Upper lobe of left lung (tissue), 6 donors: Measurements from ENCODE around the gene ALPG. TPM values are rescaled to one million over a fixed set of nuclear protein-coding genes. Genes with fewer than 3 reads are reported as not detected.
"Not testable (repeated sequence)": the region's sequence is repeated elsewhere in the genome, so short reads cannot be mapped to it uniquely, and the experiment has no call there.

Source experiments
- ATAC-seq, 2 donors: fragments of 200-7000 bp; cut with Tn5 transposase; one replicate each; pipeline ENCODE4 v1.9.1; 2022; ENCODE audit warnings: mild to moderate bottlenecking in 2 of 2, moderate library complexity in 2 of 2; ENCODE audit not compliant: low FRiP score in 2 of 2
- DNase-seq, 2 donors: peaks; one replicate each; pipeline ENCODE4 v3.0.0-alpha.2; 2019 to 2020
- H3K27ac ChIP-seq, 4 donors: fragments of 200-600 bp; sonication (generic); one replicate each; pipeline ENCODE4 v1.5.1; 2016 to 2019
- H3K27me3 ChIP-seq, 4 donors: fragments of 200-600 bp; sonication (generic); one replicate each; pipeline ENCODE4 v1.5.1; 2017 to 2019
- H3K36me3 ChIP-seq, 4 donors: fragments of 200-600 bp; sonication (generic); one replicate each; pipeline ENCODE4 v1.5.1; 2016 to 2019
- H3K4me1 ChIP-seq, 4 donors: fragments of 200-600 bp; sonication (generic); one replicate each; pipeline ENCODE4 v1.5.1; 2018 to 2019
- H3K4me3 ChIP-seq, 4 donors: fragments of 200-600 bp; sonication (generic); one replicate each; pipeline ENCODE4 v1.5.1; 2017 to 2019; ENCODE audit warnings: mild to moderate bottlenecking in 2 of 4, moderate library complexity in 1 of 4
- H3K9me3 ChIP-seq, 4 donors: fragments of 200-600 bp; sonication (generic); one replicate each; pipeline ENCODE4 v1.5.1; 2018 to 2019
- EP300 ChIP-seq, 4 donors: sonication (generic); formaldehyde crosslinking; IDR thresholded peaks; one replicate each; pipeline ENCODE4 v1.5.1; 2017; ENCODE audit warnings: antibody characterized with exemption in 4 of 4, control low read depth in 2 of 4
- POLR2A ChIP-seq, 4 donors: fragments of 450-650 bp; IDR thresholded peaks; one replicate each; pipeline ENCODE4 v1.5.1; 2016 to 2017; ENCODE audit warnings: antibody characterized with exemption in 4 of 4, mild to moderate bottlenecking in 2 of 4
- POLR2AphosphoS5 ChIP-seq, 2 donors: sonication (generic); formaldehyde crosslinking; IDR thresholded peaks; one replicate each; pipeline ENCODE4 v1.5.1; 2017; ENCODE audit warnings: antibody characterized with exemption in 2 of 2
- WGBS, 2 donors: methylation state at CpG; one replicate each; pipeline ENCODE4 v1.1.5; 2017 to 2018; 5-methylcytosine and 5-hydroxymethylcytosine counted together
- total RNA-seq, 6 donors: library from RNA; depleted of rRNA in 4 of 6; stranded (reverse); fragments of >200 nt in 4 of 6; gene quantifications; one replicate each; pipeline versions ENCODE4 v1.1.0 to v1.2.1, GENCODE V29; 2016 to 2021
- TF ChIP-seq, protein P1 (sequence below), 6 experiments: fragments of 450-650 bp in 4 of 6; fragments of 200-600 bp in 2 of 6; sonication (generic) in 2 of 6; IDR thresholded peaks; one replicate each; pipeline ENCODE4 v1.5.1; 2016 to 2019; ENCODE audit warnings: antibody characterized with exemption in 6 of 6
- donor health status: DM: no; HTN: no; CAD: no; lungs with moderate emphysema.
- donor health status: DM: no; HTN: yes; CAD: no; lungs with severe emphysema.

Gene ALPG
- total RNA-seq, 6 donors from 2014 or later, result 0.91 to 2.3 (median 1.4) TPM; not detected in 2

GRCh38 chr2:232388324-232388891 lies 18.2 kb upstream of the ALPG start:
- no peaks in the 10 kb centered on the region for H3K9me3 ChIP-seq
- peaks cover 3 to 30% (median 10%) of the 10 kb centered on the region in 4 donors for H3K4me1 ChIP-seq
- 47 to 63% methylated on average over 11 to 20 of the region's 42 CpGs for WGBS, 2 donors
- peaks cover 0 to 18% (median 5%) of the 10 kb centered on the region in 4 donors for H3K27me3 ChIP-seq
- TF ChIP-seq, protein P1, sequence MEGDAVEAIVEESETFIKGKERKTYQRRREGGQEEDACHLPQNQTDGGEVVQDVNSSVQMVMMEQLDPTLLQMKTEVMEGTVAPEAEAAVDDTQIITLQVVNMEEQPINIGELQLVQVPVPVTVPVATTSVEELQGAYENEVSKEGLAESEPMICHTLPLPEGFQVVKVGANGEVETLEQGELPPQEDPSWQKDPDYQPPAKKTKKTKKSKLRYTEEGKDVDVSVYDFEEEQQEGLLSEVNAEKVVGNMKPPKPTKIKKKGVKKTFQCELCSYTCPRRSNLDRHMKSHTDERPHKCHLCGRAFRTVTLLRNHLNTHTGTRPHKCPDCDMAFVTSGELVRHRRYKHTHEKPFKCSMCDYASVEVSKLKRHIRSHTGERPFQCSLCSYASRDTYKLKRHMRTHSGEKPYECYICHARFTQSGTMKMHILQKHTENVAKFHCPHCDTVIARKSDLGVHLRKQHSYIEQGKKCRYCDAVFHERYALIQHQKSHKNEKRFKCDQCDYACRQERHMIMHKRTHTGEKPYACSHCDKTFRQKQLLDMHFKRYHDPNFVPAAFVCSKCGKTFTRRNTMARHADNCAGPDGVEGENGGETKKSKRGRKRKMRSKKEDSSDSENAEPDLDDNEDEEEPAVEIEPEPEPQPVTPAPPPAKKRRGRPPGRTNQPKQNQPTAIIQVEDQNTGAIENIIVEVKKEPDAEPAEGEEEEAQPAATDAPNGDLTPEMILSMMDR (IDR thresholded peaks at IDR 0.05), result no peak
- TF ChIP-seq POLR2A (IDR thresholded peaks at IDR 0.05), result no peak
- TF ChIP-seq POLR2AphosphoS5 (IDR thresholded peaks at IDR 0.05), result no peak
- TF ChIP-seq EP300 (IDR thresholded peaks at IDR 0.05), result no peak
- peak overlapping the region in 3 of 4 donors; percentile 9 to 39 (median 39) for H3K4me3 ChIP-seq
- H3K36me3 ChIP-seq, result no peaks in the 10 kb centered on the region
- DNase-seq (peak in 1 of 2 donors; percentile 72), ATAC-seq (peak in 1 of 2 donors; percentile 15)
- peak overlapping the region; percentile 47 to 85 (median 66) for H3K27ac ChIP-seq

GRCh38 chr2:232389327-232389726 lies 17.3 kb upstream of the ALPG start:
- Histone ChIP-seq H3K27me3 (peaks cover 0 to 18% (median 5%) of the 10 kb centered on the region in 4 donors), H3K27ac (no peak overlapping the region)
- TF ChIP-seq, protein P1 (IDR thresholded peaks at IDR 0.05), result no peak
- TF ChIP-seq POLR2AphosphoS5 (IDR thresholded peaks at IDR 0.05) (no peak), POLR2A (IDR thresholded peaks at IDR 0.05) (no peak), EP300 (IDR thresholded peaks at IDR 0.05) (no peak)

GRCh38 chr2:232390661-232391060 lies 16.0 kb upstream of the ALPG start:
- Histone ChIP-seq H3K9me3 (no peaks in the 10 kb centered on the region), H3K4me1 (peaks cover 3 to 25% (median 10%) of the 10 kb centered on the region in 4 donors), H3K36me3 (no peaks in the 10 kb centered on the region), H3K27ac (no peak overlapping the region), H3K27me3 (peaks cover 0 to 18% (median 5%) of the 10 kb centered on the region in 4 donors), H3K4me3 (no peak overlapping the region)
- TF ChIP-seq POLR2AphosphoS5 (IDR thresholded peaks at IDR 0.05) (no peak), EP300 (IDR thresholded peaks at IDR 0.05) (no peak), POLR2A (IDR thresholded peaks at IDR 0.05) (no peak)
- TF ChIP-seq, protein P1 (IDR thresholded peaks at IDR 0.05), result no peak
- ATAC-seq, result no peak
- DNase-seq, result no peak
- WGBS, 2 donors, result 17 to 29% methylated on average over 3 of the region's 3 CpGs

More at GRCh38 chr2:232389327-232389726, 17.3 kb upstream of the ALPG start:
- Histone ChIP-seq H3K36me3 (no peaks in the 10 kb centered on the region), H3K9me3 (no peaks in the 10 kb centered on the region), H3K4me1 (peaks cover 3 to 30% (median 10%) of the 10 kb centered on the region in 4 donors), H3K4me3 (no peak overlapping the region)
- DNase-seq, result no peak
- ATAC-seq, result no peak
- 50 to 70% methylated on average over 6 of the region's 6 CpGs for WGBS, 2 donors

- peaks cover 0 to 3% (median 0%) of the 10 kb centered on the region in 4 donors for H3K27me3 ChIP-seq
- no peak overlapping the region for H3K4me3 ChIP-seq
- ATAC-seq (no peak), DNase-seq (no peak)
- WGBS, 2 donors, result 90 to 94% methylated on average over 8 of the region's 8 CpGs
- no peak overlapping the region for H3K27ac ChIP-seq
- H3K36me3 ChIP-seq, result no peaks in the 10 kb centered on the region
- H3K4me1 ChIP-seq, result no peaks in the 10 kb centered on the region
- H3K9me3 ChIP-seq, result no peaks in the 10 kb centered on the region
- TF ChIP-seq POLR2AphosphoS5 (IDR thresholded peaks at IDR 0.05), result no peak
- TF ChIP-seq POLR2A (IDR thresholded peaks at IDR 0.05), result no peak
- no peak for TF ChIP-seq EP300 (IDR thresholded peaks at IDR 0.05)
- TF ChIP-seq, protein P1 (IDR thresholded peaks at IDR 0.05), result no peak
Observed at GRCh38 chr2:232393556-232393955, 13.1 kb upstream of the ALPG start.

- DNase-seq, ATAC-seq, H3K27me3 ChIP-seq, H3K36me3 ChIP-seq, H3K4me1 ChIP-seq, H3K9me3 ChIP-seq, H3K27ac ChIP-seq, H3K4me3 ChIP-seq: not testable (repeated sequence)
- 91 to 95% methylated on average over 7 of the region's 7 CpGs for WGBS, 2 donors
Observed at GRCh38 chr2:232394431-232394830, 12.2 kb upstream of the ALPG start.
